ENCODE results near the gene CRABP2. TPM values are rescaled to one million over a fixed set of nuclear protein-coding genes. Genes with fewer than 3 reads are reported as not detected.

CRABP2 gene
- total and polyA plus RNA-seq, 10 of the 15 experiments (the other 5 are each of a cell fraction or from before 2014, with no cell fraction given): 0.21 to 1.3 (median 0.41) TPM

- H3K36me3 ChIP-seq (ENCODE audit: control insufficient read depth in 2 of 2, insufficient read depth in 2 of 2, low read length in 1 of 2): no peaks in the 10 kb centered on the region; a peak in 2 of 4 replicates
- ATAC-seq (no peak), FAIRE-seq (no peak), DNase-seq (ENCODE audit: low read depth, low spot score) (no peak)
- H3K27me3 ChIP-seq (replicated peaks in 1 of 2; ENCODE audit: control insufficient read depth in 2 of 2, insufficient read depth in 2 of 2, low read length in 1 of 2): peaks cover 10 to 15% of the 10 kb centered on the region in 2 experiments
- no peak overlapping the region for H3K4me2 ChIP-seq (ENCODE audit: control insufficient read depth, insufficient read depth)
- ChIA-PET SMC1A (ENCODE audit: uncharacterized antibody, unreplicated experiment) (interaction anchor here (0.9 to 2.4 kb wide), 5 partner anchors 16 to 23 kb away, joined by 3 to 11 read pairs (median 7); no protein-coding TSS in a partner anchor), RAD21 (ENCODE audit: unreplicated experiment) (interaction anchor here (0.6 to 3.6 kb wide), 6 partner anchors 14 to 181 kb away, joined by 3 to 28 read pairs (median 10); partner anchors contain the start of gene INSRR), POLR2A (interaction anchor here (1.4 kb wide), 1 partner anchor 21 kb away, joined by 4 read pairs; the partner anchor contains the start of genes ISG20L2 and METTL25B), CTCF (interaction anchor here (0.6 to 9.5 kb wide), 12 partner anchors 11 to 432 kb away, joined by 3 to 157 read pairs (median 10); partner anchors contain the start of genes INSRR, ISG20L2, METTL25B and NTRK1)
- WGBS (ENCODE audit: insufficient coverage, insufficient replicate concordance, low lambda C conversion rate, missing lambda C conversion rate): 38% methylated on average over 7 of the region's 8 CpGs
- no peak overlapping the region for H2AFZ ChIP-seq (ENCODE audit: control insufficient read depth, low read depth, low read length)
- in situ Hi-C loops (cut with MboI): no loop called here
- no peak for TF ChIP-seq BCL11A (IDR thresholded peaks at IDR 0.05; ENCODE audit: low read depth, low read length)
- no peaks in the 10 kb centered on the region for H3K79me2 ChIP-seq (ENCODE audit: control insufficient read depth, insufficient read depth, low read length)
- no peak overlapping the region for H3K4me3 ChIP-seq
- H3K4me1 ChIP-seq (ENCODE audit: control insufficient read depth, insufficient read depth, low read length): peaks cover 6% of the 10 kb centered on the region
- no peak overlapping the region for H3K9ac ChIP-seq (ENCODE audit: control insufficient read depth, insufficient read depth, low read length)
- intact Hi-C loops (cut with micrococcal nuclease; ENCODE audit: unreplicated experiment): no loop called here
- BruUV-seq (replicated peaks): no TSS peak
- H3K27ac ChIP-seq (ENCODE audit: control insufficient read depth, insufficient read depth): no peak overlapping the region
- no peaks in the 10 kb centered on the region for H3K9me3 ChIP-seq (replicated peaks; ENCODE audit: control insufficient read depth, insufficient read depth, low read length)
- H4K20me1 ChIP-seq (ENCODE audit: control insufficient read depth, insufficient read depth): no peaks in the 10 kb centered on the region; the same call in 1 of the 2 replicates
These were observed 2.2 kb upstream of the CRABP2 start for GRCh38 chr1:156707417-156708217.

GRCh38 chr1:156706657-156707416, 1.5 kb upstream of the CRABP2 start:
- H3K36me3 ChIP-seq (ENCODE audit: control insufficient read depth in 2 of 2, insufficient read depth in 2 of 2, low read length in 1 of 2): no peaks in the 10 kb centered on the region; a peak in 1 of 4 replicates
- ATAC-seq (peak; percentile 24), DNase-seq (ENCODE audit: low read depth, low spot score) (no peak), FAIRE-seq (no peak)
- peak overlapping the region; percentile 90 for H3K4me2 ChIP-seq (ENCODE audit: control insufficient read depth, insufficient read depth)
- no peaks in the 10 kb centered on the region; the same call in 1 of the 2 replicates for H4K20me1 ChIP-seq (ENCODE audit: control insufficient read depth, insufficient read depth)
- H2AFZ ChIP-seq (ENCODE audit: control insufficient read depth, low read depth, low read length): no peak overlapping the region; the same call in 1 of the 2 replicates
- POLR2A ChIA-PET: interaction anchor here (0.6 to 1.4 kb wide), 2 partner anchors 22 to 89 kb away, joined by 4 to 5 read pairs; partner anchors contain the start of genes ISG20L2 and METTL25B
- H3K4me1 ChIP-seq (ENCODE audit: control insufficient read depth, insufficient read depth, low read length): peaks cover 6% of the 10 kb centered on the region
- CTCF ChIA-PET: interaction anchor here (0.6 to 9.5 kb wide), 23 partner anchors 9 to 432 kb away, joined by 3 to 157 read pairs (median 5); partner anchors contain the start of genes GPATCH4, HAPLN2, INSRR and ISG20L2
- no peak for TF ChIP-seq USF1 (IDR thresholded peaks at IDR 0.05; ENCODE audit: borderline replicate concordance, extremely low read length, insufficient read depth, low read depth, low read length)
- no peak for TF ChIP-seq SMAD1 (IDR thresholded peaks at IDR 0.05; ENCODE audit: low read depth, partially characterized antibody)
- TF ChIP-seq BHLHE40 (IDR thresholded peaks at IDR 0.05; ENCODE audit: borderline replicate concordance in 1 of 2, low read depth in 2 of 2, low read length in 1 of 2): peak in 1 of 2 experiments; percentile 22; a peak in 1 of 4 replicates
- peak; percentile 24; the same call in 1 of the 2 replicates for TF ChIP-seq RUNX3 (IDR thresholded peaks at IDR 0.05; ENCODE audit: low read length)
- H3K4me3 ChIP-seq: peak overlapping the region; percentile 18; the same call in 1 of the 2 replicates
- RAD21 ChIA-PET (ENCODE audit: unreplicated experiment): interaction anchor here (0.6 to 3.6 kb wide), 9 partner anchors 9 to 468 kb away, joined by 3 to 28 read pairs (median 4); partner anchors contain the start of genes INSRR and PRCC
- no peaks in the 10 kb centered on the region for H3K79me2 ChIP-seq (ENCODE audit: control insufficient read depth, insufficient read depth, low read length)
- H3K9me3 ChIP-seq (replicated peaks; ENCODE audit: control insufficient read depth, insufficient read depth, low read length): no peaks in the 10 kb centered on the region
- no TSS peak for BruUV-seq (replicated peaks)
- SMC1A ChIA-PET (ENCODE audit: uncharacterized antibody, unreplicated experiment): interaction anchor here (0.9 to 2.4 kb wide), 5 partner anchors 15 to 22 kb away, joined by 3 to 11 read pairs (median 7); no protein-coding TSS in a partner anchor
- WGBS (ENCODE audit: insufficient coverage, insufficient replicate concordance, low lambda C conversion rate, missing lambda C conversion rate): 19% methylated on average over 21 of the region's 29 CpGs
- no peak overlapping the region for H3K27ac ChIP-seq (ENCODE audit: control insufficient read depth, insufficient read depth)
- H3K27me3 ChIP-seq (replicated peaks in 1 of 2; ENCODE audit: control insufficient read depth in 2 of 2, insufficient read depth in 2 of 2, low read length in 1 of 2): peaks cover 10 to 15% of the 10 kb centered on the region in 2 experiments
- H3K9ac ChIP-seq (ENCODE audit: control insufficient read depth, insufficient read depth, low read length): no peak overlapping the region
- in situ Hi-C loops (cut with MboI): no loop called here
- intact Hi-C loops (cut with micrococcal nuclease; ENCODE audit: unreplicated experiment): no loop called here

Measured in GM12878 (cell line).